ENCODE results near the gene SUGP1. TPM values are rescaled to one million over a fixed set of nuclear protein-coding genes. Genes with fewer than 3 reads are reported as not detected.

The SUGP1 gene
- total and polyA plus RNA-seq, 2 experiments from 2014 or later: 13.1 to 43.7 TPM

DNA sequence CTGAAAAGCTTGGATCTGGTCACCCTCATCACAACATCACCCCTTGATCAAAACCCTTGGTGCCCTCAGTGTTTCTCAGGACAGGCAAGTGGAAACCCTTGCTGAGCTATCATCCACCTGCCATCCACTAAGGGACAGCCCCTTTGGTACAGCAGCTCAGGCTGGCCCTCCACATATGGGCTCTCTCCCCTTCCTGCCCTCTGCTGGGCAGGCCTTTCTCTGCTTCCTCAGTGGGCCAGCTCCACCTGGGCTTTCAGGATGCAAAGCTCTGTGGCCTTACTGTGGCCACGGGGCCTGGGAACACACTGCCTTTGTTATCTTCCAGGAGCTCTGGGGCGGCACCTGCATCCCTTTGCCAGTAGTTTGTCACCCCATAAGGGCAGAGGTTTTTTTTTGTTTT, 4.9 kb downstream of the SUGP1 start:
- Histone ChIP-seq H3K4me2 (no peak overlapping the region), H3K9me3 (ENCODE audit: low read depth) (no peaks in the 10 kb centered on the region), H4K20me1 (ENCODE audit: insufficient read depth, poor library complexity, severe bottlenecking) (no peaks in the 10 kb centered on the region), H3K4me1 (ENCODE audit: insufficient read depth) (peaks cover 5% of the 10 kb centered on the region), H3K27ac (no peak overlapping the region), H3K4me3 (no peak overlapping the region), H3K36me3 (replicated peaks; ENCODE audit: insufficient read depth, low read depth) (no peaks in the 10 kb centered on the region), H3K27me3 (no peaks in the 10 kb centered on the region), H3K9me2 (replicated peaks; ENCODE audit: insufficient read depth) (no peaks in the 10 kb centered on the region), H3K79me2 (peaks cover 35% of the 10 kb centered on the region), H2AFZ (no peak overlapping the region)
- WGBS (ENCODE audit: low lambda C conversion rate, missing lambda C conversion rate): 90% methylated on average over 2 of the region's 2 CpGs
- no peak for DNase-seq (ENCODE audit: low spot score)
- TF ChIP-seq EZH2phosphoT487 (IDR thresholded peaks at IDR 0.05; ENCODE audit: low read depth, severe bottlenecking, unreplicated experiment) (no peak), CTCF (IDR thresholded peaks at IDR 0.05; ENCODE audit: poor library complexity) (no peak), EZH2 (IDR thresholded peaks at IDR 0.05; ENCODE audit: borderline replicate concordance) (no peak)

GRCh38 chr19:19308373-19308772, 11.9 kb downstream of the SUGP1 start:
- Histone ChIP-seq H3K36me3 (replicated peaks; ENCODE audit: insufficient read depth, low read depth) (no peaks in the 10 kb centered on the region), H3K9me3 (ENCODE audit: low read depth) (no peaks in the 10 kb centered on the region), H3K27me3 (no peaks in the 10 kb centered on the region), H3K4me1 (ENCODE audit: insufficient read depth) (no peaks in the 10 kb centered on the region), H3K9me2 (replicated peaks; ENCODE audit: insufficient read depth) (no peaks in the 10 kb centered on the region), H3K79me2 (no peaks in the 10 kb centered on the region), H4K20me1 (ENCODE audit: insufficient read depth, poor library complexity, severe bottlenecking) (no peaks in the 10 kb centered on the region), H3K27ac (no peak overlapping the region), H3K4me3 (no peak overlapping the region), H2AFZ (no peak overlapping the region), H3K4me2 (no peak overlapping the region)
- DNase-seq (ENCODE audit: low spot score): no peak
- no peak for TF ChIP-seq EZH2 (IDR thresholded peaks at IDR 0.05; ENCODE audit: borderline replicate concordance)
- TF ChIP-seq CTCF (IDR thresholded peaks at IDR 0.05; ENCODE audit: poor library complexity): no peak
- no peak for TF ChIP-seq EZH2phosphoT487 (IDR thresholded peaks at IDR 0.05; ENCODE audit: low read depth, severe bottlenecking, unreplicated experiment)
- WGBS (ENCODE audit: low lambda C conversion rate, missing lambda C conversion rate): 96% methylated on average over 10 of the region's 10 CpGs

- Histone ChIP-seq H3K9me2 (replicated peaks; ENCODE audit: insufficient read depth) (no peaks in the 10 kb centered on the region), H3K36me3 (replicated peaks; ENCODE audit: insufficient read depth, low read depth) (no peaks in the 10 kb centered on the region)
- 98% methylated on average over 9 of the region's 9 CpGs for WGBS (ENCODE audit: low lambda C conversion rate, missing lambda C conversion rate)
Observed at GRCh38 chr19:19306191-19306590, 14.1 kb downstream of the SUGP1 start.

More at GRCh38 chr19:19306191-19306590, 14.1 kb downstream of the SUGP1 start:
- no peak overlapping the region for H3K27ac ChIP-seq
- DNase-seq (ENCODE audit: low spot score): no peak
- H3K27me3 ChIP-seq: no peaks in the 10 kb centered on the region
- H3K4me2 ChIP-seq: no peak overlapping the region
- no peaks in the 10 kb centered on the region for H3K4me1 ChIP-seq (ENCODE audit: insufficient read depth)
- TF ChIP-seq EZH2phosphoT487 (IDR thresholded peaks at IDR 0.05; ENCODE audit: low read depth, severe bottlenecking, unreplicated experiment) (no peak), EZH2 (IDR thresholded peaks at IDR 0.05; ENCODE audit: borderline replicate concordance) (no peak), CTCF (IDR thresholded peaks at IDR 0.05; ENCODE audit: poor library complexity) (no peak)
- H2AFZ ChIP-seq: no peak overlapping the region
- H3K9me3 ChIP-seq (ENCODE audit: low read depth): no peaks in the 10 kb centered on the region
- no peaks in the 10 kb centered on the region for H4K20me1 ChIP-seq (ENCODE audit: insufficient read depth, poor library complexity, severe bottlenecking)
- no peak overlapping the region for H3K4me3 ChIP-seq
- no peaks in the 10 kb centered on the region for H3K79me2 ChIP-seq
